HG03432 (cell line): ENCODE data around the gene PPP1CC.
A peak's percentile ranks its signal among the peaks of the same experiment; 100 is the strongest.
"Not testable (repeated sequence)": the region's sequence is repeated elsewhere in the genome, so short reads cannot be mapped to it uniquely, and the experiment has no call there.

Experiments
- ATAC-seq: cut with Tn5 transposase; IDR thresholded peaks from one replicate; pipeline ENCODE4 v1.9.1; 2021; ENCODE audit warnings: mild to moderate bottlenecking, moderate library complexity; ENCODE audit not compliant: unreplicated experiment

Gene PPP1CC

DNA sequence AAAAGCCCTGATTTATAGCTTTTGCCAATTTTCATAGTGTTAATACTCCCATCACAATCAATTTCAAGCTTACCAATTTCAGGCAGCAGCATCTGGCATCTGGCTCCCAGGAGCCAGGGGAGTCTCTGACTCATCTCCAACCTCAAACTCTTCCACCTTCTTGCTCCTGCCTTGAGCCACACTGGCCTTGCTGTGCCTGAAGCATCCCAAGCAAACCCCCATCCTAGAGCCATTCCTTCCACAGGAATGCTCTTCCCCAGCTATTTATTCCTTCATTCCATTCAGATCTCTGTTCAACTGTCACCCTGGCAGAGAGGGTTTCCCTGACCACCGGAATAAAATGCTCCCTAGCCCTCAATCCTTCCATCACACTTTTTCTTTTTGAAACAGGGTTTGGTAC, 13.9 kb upstream of the PPP1CC start:
- no peak for ATAC-seq

DNA sequence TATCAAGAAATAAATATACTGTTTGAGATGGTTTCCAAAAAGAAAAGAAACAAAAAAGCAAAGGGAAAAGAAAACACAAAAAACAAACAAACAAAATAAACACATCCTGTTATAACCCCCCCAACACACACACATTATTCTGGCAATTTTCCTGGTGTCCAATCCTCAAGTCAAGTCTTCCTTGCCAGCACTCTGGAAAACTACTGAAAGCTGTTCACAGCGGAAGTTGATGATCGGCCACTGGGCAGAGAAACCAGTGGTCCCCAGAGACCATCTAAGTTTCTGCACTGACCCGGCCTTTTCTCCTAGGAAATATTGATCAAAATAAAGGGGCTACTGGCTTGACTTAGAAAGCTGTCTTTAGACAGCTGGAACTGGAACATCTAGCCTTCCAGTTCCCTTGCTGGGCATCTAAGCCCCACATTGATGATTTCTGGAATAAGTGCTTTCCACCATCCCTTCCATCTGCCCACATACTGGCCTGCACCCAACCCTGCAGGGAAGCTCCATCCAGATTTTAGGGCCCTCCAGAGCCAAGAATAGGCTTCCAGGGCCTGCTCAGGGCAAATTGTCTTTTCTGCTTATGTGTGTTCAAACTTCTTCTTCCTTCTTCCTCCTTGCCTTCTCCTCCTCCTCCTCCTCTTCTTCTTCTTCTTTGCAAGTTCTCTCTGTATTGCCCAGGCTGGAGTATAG, 11.6 kb upstream of the PPP1CC start:
- no peak for ATAC-seq

DNA sequence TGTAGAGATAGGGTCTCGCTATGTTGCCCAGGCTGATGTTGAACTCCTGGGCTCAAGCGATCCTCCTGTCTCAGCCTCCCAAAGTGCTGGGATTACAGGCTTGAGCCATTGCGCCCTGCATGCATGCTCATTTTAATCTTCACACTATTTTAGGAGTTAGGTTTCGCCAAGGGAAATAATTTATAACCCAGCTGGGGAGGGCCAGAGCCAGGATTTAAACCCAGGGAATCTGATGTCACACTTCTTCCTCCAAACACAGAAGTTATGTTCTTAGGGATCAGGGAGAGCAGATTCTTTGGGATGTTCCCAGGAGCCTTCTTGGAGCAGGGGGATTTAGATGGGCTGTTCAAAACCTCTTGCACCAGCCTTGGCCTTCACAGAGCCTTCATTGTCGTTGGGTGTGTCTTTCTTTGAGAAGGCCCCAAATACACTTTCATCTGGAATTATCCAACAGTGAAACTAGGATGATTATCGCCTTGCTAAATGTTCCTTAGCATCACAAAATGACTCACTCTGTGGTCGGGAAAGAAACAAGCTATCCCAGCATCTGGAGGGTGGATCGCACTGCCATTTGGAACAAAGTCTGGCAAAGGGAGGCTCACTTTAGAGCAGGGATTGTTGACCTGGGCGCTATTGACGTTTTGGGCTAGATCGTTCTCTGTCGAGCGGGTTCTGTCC, 8.2 kb upstream of the PPP1CC start:
- no peak for ATAC-seq

DNA sequence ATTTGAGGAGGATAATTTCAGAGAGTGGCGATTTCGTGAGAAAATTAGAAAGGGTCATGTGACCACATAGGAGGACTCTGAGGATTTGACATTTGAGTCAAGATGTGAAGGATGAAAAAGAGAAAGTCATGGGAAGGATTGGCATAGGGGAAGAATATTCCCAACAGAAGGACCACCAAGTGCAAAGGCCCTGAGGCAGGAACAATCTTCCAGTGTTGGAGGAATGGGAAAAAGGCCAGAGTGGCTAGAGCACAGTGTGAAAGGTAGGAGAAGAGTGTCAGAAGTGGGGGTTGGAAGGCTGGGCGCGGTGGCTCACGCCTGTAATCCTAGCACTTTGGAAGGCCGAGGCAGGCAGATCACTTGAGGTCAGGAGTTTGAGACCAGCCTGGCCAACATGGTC, 3.9 kb upstream of the PPP1CC start:
- ATAC-seq: no peak

DNA sequence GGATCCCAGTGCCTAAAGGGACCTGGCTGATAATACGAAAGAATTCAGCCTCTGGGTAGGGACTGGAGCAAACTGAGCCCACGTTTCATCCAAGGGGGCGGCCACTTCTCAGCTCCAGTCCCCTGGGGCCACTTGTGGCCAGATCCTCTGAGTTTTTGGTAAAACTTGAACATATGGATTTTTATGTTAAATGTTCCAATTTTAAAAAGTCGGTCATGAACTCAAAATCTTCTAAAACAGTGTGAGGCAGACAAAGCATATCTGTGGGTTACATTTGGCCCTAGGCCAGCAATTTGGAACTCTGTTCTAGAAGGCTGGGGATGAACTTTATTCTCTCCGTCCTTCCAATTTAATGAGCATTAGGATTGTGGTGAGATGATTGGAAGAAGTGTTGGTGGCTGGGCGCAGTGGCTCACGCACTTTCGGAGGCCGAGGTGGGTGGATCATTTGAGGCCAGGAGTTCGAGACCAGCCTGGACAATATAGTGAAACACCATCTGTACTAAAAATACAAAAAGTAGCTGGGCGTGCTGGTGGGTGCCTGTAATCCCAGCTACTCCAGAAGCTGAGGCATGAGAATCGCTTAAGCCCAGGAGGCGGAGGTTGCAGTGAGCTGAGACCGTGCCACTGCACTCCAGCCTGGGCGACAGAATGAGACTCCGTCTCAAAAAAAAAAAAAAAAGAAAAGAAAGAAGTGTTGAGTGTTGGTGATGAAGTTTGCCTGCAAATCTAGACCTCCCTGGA, 3.0 kb upstream of the PPP1CC start:
- no peak for ATAC-seq

DNA sequence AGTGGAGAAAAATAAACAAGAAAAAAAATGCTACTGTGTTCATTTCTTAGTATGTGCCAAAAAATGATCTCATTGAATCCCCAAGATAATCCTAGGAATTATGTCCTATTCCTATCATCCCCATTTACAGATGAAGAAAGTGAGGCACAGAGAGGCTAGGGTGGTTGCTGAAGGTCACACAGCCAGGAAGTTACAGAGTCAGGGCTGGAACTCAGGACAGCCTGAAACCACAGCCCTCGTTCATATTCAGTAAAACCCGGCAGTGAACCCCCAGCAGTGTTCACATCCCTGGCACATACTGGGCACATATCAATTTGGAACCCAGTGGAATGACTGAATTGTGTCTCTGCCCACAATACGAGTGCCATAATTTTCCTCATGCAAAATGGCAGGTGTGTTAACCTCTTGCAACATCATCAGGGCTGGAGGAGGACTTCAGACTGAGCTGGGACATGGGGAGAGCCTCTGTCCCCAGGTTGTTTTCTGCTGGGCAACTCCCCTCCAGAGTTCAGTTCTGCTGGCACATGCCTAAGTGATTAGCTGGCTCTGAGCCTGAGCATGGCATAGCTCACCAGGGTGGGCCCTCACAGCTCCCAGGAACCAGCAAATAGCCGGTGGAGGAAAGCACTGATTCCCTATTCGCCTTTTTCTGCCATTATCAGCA, 2.0 kb upstream of the PPP1CC start:
- no peak for ATAC-seq

DNA sequence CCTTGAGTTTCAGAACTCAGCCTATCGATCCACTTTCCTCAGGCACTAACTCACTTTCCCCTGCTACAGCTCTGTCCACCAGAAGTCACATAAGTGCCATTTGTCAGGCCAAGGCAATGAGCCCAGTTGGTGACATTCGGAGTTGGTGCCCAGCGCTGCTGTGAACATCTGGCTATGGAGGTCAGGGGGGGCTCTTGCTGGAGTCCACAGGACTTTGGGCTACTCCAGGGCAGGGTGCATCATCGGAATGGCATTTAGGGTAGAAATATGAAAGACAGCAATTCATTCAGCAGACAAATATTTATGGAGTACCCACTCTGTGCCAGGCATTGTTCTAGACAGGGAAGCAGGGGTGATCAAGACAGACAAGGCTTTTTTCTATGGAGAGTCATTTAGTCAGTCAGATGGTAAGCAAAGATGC, 1.5 kb upstream of the PPP1CC start:
- no peak for ATAC-seq

DNA sequence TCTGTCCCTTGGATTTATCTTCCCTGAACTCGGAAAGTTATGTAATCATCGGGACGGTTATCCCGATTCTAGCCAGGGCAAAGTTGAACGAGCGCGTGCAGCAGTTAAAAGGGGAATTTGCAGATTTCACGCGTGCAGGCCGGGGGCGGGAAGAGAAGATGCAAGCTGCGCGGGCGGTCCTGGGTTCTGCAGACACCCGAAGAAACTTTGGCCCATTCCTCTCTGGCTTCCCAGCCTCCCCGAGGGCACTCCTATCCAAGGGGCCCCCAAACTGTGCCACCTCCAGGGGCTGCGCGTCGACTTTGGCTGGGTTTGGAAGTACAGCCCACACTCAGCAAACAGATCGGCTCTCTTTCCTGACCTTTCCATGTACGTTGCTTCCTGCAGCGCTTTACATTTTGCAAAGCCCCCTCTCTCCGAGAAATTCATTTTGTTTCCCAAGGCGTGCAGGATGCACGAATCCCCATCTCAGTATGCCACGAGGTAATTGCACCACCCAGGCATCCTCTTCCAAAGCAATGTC, 941 bp upstream of the PPP1CC start:
- ATAC-seq: no peak

DNA sequence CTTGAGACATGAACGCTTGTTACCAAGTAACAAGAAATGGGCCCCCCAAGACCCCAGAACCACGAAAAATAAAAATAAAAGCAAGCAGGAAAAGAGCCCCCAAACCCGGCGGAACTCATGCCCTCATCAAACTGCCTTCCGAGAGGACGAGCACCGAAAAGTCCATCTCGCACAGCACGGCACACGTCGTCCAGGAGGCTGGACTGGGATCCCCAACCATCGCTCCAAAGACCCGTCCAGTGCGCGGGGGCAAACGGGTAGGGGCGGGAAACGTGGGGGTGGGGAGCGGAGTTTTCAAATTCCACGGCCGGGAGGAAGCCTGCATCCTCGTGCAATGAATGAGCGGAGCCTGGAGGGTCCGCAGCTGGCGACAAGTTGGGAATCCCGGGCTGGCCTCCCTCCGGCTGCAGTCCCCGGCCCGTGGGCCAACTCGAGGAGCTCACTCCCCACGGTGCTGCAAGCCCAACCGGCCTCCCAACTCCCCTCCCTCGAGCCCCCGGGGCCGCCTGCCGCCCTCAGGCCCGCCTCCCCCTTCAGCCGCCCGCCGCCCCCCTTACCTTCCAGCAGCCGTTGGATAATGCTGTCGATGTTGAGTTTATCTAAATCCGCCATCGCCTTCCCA, 484 bp downstream of the PPP1CC start:
- peak; percentile 22 for ATAC-seq

DNA sequence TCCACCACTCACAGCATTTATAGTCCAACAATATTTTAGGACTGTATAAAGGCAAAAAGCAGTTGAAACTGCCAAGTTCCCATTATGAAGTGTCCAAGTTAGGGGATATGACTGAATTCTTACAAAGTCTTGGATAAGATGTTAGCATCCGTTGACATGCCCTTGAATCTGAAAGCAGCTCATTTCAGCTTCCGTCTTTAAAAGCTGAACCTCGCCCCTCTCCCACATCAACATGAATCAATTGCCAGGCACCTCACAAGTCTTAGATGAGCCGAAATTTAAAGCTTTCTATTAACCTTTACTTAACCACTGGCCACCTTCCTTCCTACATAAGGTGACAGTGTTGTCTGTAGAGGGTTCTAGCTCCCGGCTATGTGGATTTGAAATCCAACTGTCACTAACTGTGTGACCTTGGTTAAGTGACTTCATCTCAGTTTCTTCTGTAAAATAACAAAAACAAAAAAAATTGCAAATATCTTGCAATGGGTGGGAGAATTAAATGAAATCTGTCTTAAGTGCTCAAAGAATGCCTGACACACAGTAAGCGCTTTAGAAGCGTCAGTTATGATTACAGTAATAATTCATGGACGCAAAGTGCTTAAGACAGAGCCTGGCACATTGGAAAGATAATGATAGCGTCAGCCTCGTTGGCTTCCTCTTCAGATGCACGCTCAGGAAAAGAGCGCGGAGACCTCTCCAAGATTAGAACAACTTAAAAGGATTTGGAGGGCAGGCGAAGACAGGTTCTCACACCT, 1.2 kb downstream of the PPP1CC start:
- ATAC-seq: no peak

DNA sequence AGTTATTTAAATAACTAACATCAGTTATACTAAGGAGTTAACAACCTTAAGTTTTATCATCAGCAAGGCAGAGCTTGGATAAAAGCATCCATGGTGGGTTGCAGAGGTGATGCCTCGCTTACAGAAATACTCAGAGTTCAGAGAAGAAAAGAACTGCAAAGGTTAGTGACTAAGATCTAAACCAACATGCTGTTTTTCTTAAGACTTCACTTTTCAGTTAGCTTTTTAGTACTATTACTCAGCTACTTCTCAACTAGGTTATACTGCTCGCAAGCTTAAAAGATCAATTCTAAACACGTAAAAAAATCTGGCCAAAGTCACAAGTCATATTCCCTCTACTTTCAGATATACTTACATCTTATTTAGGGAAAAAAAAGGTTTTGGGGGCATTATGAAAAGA, 2.8 kb downstream of the PPP1CC start:
- no peak for ATAC-seq

DNA sequence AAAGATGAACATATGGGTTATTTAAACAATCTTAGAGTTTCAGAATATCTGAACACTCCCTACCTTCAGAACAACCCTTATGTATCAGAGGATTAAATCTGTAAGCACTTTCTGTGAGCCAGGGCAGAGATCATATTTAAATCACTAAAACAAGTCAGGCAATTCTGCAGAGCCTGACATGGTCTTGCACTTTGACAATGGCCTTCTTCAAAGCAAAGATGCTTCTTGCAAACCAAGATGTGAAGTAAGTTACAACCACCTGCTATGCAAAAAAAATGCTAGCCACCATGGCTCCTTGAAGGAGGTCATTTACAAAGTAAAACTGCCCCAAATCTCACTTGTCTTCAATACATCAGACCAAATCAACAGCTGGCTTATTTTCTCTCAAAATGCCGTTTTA, 3.2 kb downstream of the PPP1CC start:
- no peak for ATAC-seq

DNA sequence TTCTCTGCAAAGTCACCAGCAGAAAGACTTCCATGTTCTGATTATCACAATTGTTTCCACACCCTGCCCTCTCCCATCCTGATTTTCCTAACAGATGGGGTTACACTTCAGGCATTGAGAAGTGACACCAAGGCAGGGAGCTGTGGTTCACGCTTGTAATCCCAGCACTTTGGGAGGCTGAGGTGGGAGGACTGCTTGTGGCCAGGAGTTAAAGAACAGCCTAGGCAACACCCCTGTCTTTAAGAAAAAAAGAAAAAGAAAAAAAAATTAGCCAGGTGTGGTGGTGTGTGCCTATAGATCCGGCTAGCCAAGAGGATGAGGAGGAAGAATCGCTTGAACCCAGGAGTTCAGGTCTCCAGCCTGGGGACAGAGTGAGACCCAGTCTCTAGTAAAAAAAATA, 5.2 kb downstream of the PPP1CC start:
- ATAC-seq: no peak

DNA sequence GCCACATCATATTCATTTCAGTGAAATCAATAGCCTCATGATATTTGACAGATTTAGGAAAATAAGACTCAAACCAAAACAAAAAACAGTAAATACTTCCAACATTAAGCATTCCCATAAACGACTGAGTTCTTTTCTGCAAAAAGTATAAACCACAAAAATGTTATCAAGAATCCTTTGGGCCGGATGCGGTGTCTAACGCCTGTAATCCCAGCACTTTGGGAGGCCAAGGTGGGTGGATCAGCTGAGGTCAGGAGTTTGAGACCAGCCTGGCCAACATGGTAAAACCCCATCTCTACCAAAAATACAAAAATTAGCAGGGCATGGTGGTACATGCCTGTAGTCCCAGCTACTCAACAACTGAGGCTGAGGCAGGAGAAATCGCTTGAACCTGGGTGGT, 5.7 kb downstream of the PPP1CC start:
- ATAC-seq: not testable (repeated sequence)

DNA sequence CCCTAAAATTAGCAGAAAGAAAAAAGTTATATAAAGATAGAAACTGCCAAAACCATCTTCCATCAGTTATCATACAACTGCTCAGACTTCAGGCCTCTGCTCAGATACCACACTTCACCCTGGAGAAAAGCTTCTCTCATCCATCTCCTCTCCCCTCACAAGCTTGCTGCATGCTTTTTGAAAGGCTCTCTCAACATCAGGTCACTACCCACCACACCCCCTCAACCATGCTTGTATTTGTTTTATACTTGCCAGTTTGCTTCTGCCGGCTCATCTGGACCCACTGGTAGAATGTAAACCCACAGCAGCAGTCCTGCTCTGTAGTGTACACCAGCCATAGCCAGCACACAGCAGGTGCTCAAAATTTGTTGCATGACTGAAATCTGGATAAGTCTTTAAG, 8.8 kb downstream of the PPP1CC start:
- ATAC-seq: no peak

DNA sequence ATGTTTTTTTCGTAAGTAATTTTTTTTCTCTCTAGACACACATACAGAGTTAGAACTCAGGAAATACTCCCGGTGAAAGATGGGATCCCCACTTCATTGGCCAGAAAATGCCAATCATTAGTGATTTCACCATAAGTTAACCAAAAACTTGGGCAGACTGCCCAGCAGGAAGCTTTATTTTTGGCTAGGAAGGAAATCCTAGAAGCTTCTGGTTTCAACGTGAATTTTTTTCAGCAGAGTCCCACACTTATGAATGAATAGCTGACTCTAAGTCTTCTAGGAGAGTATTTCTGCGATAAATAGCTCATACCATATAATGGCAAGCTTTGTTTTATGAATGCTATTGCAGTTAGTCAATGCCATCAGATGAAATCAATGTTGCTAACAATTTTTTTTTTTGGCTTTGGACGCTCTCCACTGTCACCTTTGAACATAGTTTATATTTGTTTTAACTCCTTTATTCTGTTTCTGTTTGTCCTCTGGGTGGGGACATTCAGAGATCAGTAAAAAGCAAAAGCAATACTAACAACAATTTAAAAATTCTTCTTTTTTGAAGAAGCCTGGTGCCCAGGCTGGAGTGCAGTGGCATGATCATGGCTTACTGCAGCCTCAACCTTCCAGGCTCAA, 9.5 kb downstream of the PPP1CC start:
- ATAC-seq: no peak

DNA sequence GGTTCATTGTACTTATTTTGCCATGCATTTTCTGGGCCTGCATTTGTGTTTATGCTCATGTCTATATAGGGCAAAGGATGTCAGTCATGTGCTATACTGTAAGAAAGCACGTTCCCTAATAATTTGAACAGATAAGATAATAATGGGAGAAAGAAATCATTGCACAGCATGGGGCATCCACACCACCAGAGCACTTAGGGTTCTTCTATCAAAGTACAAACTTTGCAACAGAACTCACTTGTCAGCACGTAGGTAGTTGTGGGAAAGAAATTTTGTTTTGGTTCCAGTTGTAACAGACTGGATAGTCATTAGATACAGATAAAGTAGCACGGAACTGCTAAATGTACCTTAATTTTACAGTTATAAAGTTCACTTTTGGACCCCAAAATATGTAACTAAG, 10.1 kb downstream of the PPP1CC start:
- no peak for ATAC-seq

DNA sequence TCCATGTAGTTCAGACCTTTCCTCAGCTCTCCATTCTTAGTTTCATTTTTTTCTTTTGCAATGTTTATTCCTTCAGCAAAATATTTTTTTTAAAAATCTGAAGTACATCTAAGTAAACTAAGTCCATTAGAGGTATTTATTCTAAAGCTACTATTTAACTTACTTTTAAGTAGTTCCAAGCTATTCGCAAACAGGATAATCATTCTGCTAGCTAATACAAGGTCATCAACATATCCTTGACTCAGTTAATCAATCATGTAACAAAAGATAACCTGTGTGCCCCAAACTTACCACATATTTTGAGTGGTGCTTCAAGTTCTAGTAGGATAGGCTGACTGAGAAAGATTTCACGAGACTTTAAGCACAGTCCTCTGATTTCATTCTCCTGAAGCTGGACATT, 11.2 kb downstream of the PPP1CC start:
- ATAC-seq: no peak

DNA sequence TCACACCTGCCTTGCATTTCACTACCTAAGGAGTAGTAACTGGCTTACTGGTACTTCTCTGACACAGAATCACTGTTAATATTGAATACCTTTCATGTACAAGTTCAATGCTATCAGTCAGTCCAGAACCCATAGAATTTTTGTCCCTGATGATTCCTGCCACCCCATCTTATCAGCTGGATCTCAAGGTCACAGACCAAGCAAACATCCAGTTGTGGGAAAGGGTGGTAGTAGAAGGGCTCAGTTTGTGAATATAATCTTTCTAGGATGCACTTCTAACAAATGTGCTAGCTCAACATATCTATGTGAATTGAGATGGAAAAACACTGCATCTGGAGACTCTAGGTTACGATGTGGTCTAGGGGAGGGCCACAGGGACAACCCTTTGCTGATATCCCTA, 14.1 kb downstream of the PPP1CC start:
- ATAC-seq: no peak
